ENCODE data around the gene NXNL1.

DNA sequence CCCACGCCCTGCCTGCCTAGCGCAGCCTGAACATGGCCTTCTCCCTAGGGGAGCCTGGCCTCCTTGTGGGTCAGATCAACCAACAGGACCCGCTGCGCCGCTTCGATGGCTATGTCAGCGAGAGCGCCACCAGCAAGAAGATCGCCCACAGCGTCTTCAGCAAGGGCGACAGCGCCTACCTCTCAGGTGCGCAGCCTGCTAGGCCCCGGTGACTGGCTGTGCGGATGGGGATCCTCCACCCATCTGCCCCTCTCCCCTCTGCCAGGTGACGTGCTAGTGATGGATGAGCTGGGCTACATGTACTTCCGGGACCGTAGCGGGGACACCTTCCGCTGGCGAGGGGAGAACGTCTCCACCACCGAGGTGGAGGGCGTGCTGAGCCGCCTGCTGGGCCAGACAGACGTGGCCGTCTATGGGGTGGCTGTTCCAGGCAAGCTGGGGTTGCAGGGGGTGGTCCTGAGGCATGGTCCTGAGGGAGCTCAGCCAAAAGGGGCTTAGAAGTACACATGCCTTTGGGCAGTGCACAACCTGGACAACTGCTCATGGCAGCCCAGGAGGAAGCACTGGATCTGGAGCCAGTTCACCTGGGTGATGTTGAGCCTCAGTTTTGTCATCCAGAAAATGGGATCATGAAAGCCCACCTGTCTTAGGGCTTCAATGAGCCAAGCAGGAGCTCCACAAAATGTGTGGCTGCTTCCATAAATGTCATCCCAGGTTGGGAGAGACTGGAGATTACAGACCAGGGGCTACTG lies 39.9 kb upstream of the NXNL1 start:
- TF ChIP-seq, protein P1, sequence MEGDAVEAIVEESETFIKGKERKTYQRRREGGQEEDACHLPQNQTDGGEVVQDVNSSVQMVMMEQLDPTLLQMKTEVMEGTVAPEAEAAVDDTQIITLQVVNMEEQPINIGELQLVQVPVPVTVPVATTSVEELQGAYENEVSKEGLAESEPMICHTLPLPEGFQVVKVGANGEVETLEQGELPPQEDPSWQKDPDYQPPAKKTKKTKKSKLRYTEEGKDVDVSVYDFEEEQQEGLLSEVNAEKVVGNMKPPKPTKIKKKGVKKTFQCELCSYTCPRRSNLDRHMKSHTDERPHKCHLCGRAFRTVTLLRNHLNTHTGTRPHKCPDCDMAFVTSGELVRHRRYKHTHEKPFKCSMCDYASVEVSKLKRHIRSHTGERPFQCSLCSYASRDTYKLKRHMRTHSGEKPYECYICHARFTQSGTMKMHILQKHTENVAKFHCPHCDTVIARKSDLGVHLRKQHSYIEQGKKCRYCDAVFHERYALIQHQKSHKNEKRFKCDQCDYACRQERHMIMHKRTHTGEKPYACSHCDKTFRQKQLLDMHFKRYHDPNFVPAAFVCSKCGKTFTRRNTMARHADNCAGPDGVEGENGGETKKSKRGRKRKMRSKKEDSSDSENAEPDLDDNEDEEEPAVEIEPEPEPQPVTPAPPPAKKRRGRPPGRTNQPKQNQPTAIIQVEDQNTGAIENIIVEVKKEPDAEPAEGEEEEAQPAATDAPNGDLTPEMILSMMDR (IDR thresholded peaks at IDR 0.05), result no peak
- no peak for TF ChIP-seq POLR2A (IDR thresholded peaks at IDR 0.05)

All from uterus (tissue), 2 donors.